Measurements from ENCODE around the gene BPIFA2. TPM values are rescaled to one million over a fixed set of nuclear protein-coding genes. Genes with fewer than 3 reads are reported as not detected.

The BPIFA2 gene
- total RNA-seq, 1 experiment from 2014 or later, result not detected

DNA sequence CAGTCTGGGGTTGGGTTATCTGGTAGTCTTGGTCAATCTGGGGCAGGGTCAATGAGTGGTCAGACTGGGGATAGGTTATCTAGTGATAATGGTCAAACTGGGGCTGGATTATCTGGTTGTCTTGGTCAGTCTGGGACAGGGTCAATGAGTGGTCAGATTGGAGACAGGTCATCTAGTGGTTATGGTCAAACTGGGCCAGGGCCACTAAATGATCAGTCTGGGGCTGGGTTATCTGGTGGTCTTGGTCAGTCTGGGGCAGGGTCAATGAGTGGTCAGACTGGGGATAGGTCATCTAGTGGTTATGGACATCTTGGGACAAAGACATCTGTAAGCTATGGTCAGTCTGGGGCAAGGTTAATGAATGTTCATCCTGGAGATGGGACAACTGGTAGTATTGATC is 28.5 kb upstream of the BPIFA2 start:
- no peak overlapping the region for H3K9ac ChIP-seq (ENCODE audit: extremely low read depth, insufficient read length, low read length)
- no peaks in the 10 kb centered on the region for H4K20me1 ChIP-seq (ENCODE audit: control insufficient read depth, insufficient read depth, insufficient read length)
- Mint-ChIP-seq H3K4me3 (no peak overlapping the region), H3K4me1 (no peaks in the 10 kb centered on the region), H3K9me3 (peaks cover 3 to 6% of the 10 kb centered on the region in 2 experiments; a peak in 2 of 5 replicates), H3K27me3 (ENCODE audit: low read depth) (peaks cover 12% of the 10 kb centered on the region; the same call in 1 of the 2 replicates), H3K27ac (no peak overlapping the region), H3K36me3 (ENCODE audit: insufficient read depth in 1 of 3, low read depth in 3 of 3) (no peaks in the 10 kb centered on the region; a peak in 1 of 7 replicates)
- H3K4me1 ChIP-seq (ENCODE audit: insufficient read depth, low read length), result no peaks in the 10 kb centered on the region
- H2BK20ac ChIP-seq (ENCODE audit: low read depth, low read length, poor library complexity, severe bottlenecking), result no peak overlapping the region
- no peaks in the 10 kb centered on the region for H3K79me1 ChIP-seq (ENCODE audit: insufficient read depth, low read depth, low read length, poor library complexity, severe bottlenecking)
- H4K8ac ChIP-seq (replicated peaks; ENCODE audit: insufficient read length, low read depth, low read length), result no peak overlapping the region
- TF ChIP-seq, protein P1, sequence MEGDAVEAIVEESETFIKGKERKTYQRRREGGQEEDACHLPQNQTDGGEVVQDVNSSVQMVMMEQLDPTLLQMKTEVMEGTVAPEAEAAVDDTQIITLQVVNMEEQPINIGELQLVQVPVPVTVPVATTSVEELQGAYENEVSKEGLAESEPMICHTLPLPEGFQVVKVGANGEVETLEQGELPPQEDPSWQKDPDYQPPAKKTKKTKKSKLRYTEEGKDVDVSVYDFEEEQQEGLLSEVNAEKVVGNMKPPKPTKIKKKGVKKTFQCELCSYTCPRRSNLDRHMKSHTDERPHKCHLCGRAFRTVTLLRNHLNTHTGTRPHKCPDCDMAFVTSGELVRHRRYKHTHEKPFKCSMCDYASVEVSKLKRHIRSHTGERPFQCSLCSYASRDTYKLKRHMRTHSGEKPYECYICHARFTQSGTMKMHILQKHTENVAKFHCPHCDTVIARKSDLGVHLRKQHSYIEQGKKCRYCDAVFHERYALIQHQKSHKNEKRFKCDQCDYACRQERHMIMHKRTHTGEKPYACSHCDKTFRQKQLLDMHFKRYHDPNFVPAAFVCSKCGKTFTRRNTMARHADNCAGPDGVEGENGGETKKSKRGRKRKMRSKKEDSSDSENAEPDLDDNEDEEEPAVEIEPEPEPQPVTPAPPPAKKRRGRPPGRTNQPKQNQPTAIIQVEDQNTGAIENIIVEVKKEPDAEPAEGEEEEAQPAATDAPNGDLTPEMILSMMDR (conservative IDR thresholded peaks at IDR 0.05), result no peak
- H2BK120ac ChIP-seq (ENCODE audit: low read depth, low read length, poor library complexity, severe bottlenecking), result no peak overlapping the region
- no peak overlapping the region for H2BK12ac ChIP-seq (ENCODE audit: insufficient read length, low read depth, low read length)
- DNase-seq, result no peak
- H3K23ac ChIP-seq (ENCODE audit: insufficient read length, low read depth, low read length), result no peak overlapping the region
- no peak overlapping the region for H2BK5ac ChIP-seq (ENCODE audit: insufficient read length, low read length)
- no peak overlapping the region for H3K14ac ChIP-seq (ENCODE audit: insufficient read depth, low read length)
- no peak overlapping the region for H3K4me2 ChIP-seq (ENCODE audit: insufficient read depth, insufficient read length, low read length)
- no peak overlapping the region for H3K4ac ChIP-seq (ENCODE audit: low read depth, low read length)
- no peaks in the 10 kb centered on the region for H3K9me3 ChIP-seq (ENCODE audit: control insufficient read depth, low read depth, low read length)
- H3K27me3 ChIP-seq (ENCODE audit: insufficient read depth, low read length), result no peaks in the 10 kb centered on the region
- H2BK15ac ChIP-seq (ENCODE audit: low read depth, low read length), result no peak overlapping the region
- no peak overlapping the region for H3K27ac ChIP-seq (ENCODE audit: insufficient read length, low read depth, low read length)
- H3K23me2 ChIP-seq (ENCODE audit: insufficient read length, low read depth, low read length, poor library complexity, severe bottlenecking), result no peaks in the 10 kb centered on the region
- H2AK5ac ChIP-seq (ENCODE audit: insufficient read length, low read length), result no peak overlapping the region
- H3K79me2 ChIP-seq (ENCODE audit: insufficient read depth, low read length), result no peaks in the 10 kb centered on the region
- no peak overlapping the region for H2AFZ ChIP-seq (ENCODE audit: low read length)
- H3K18ac ChIP-seq (ENCODE audit: insufficient read length, low read depth, low read length), result no peak overlapping the region
- no peak overlapping the region for H4K91ac ChIP-seq (ENCODE audit: insufficient read length, low read depth, low read length)
- no peak overlapping the region for H4K5ac ChIP-seq (ENCODE audit: insufficient read length, low read depth, low read length)
- no peak overlapping the region for H3T11ph ChIP-seq (ENCODE audit: low read length)
- H3K56ac ChIP-seq (ENCODE audit: insufficient read length, low read depth, low read length), result no peak overlapping the region
